GM08714 (cell line): ENCODE data around the gene FEZF1.

Experiments
- H3K4me3 ChIP-seq: fragments of 200-500 bp; sonication (Bioruptor generic); 2 replicates; pipeline ENCODE4 v1.5.1; 2014; ENCODE audit warnings: mild to moderate bottlenecking, low read length, inconsistent platforms
- ZNF274 ChIP-seq: IDR thresholded peaks from 2 replicates; pipeline ENCODE4 v1.6.1; 2012; ENCODE audit warnings: mild to moderate bottlenecking, low read depth, low read length

FEZF1 gene

DNA sequence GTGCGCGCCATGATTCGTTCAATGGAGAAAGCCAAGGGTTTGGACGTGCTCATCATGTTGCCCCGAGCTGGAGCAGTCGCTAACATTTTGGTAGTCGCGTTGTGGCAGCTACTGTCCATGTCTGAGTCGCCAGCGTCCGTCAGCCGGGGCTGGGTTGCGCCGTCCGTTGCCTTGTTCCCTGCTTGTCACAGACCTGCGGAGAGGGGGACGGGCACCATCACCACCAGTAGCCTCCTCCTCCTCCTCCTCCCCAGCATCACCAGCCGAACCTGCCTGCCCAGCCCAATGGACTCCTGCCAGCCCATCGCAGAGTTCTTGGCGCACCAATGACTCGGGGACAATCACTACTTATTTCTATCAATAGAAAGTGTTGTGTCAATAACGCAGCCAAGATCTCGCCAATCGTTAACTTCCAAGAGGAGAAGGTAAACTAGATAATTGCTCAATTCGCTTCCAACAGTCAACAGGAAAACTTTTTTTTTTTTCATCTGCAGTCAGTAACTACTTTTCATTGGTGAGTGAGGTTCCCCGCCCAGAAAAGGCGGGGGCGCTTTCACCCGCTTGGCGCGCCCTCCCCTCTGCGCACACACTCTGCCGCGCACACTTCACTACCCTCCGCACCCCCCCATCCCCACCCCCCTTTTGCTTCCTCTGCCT lies at the start of gene FEZF1:
TSS of gene FEZF1 (minus strand) at position 432 of the 657 bp plus-strand sequence. CDS start at position 119, 313 bp downstream.
- no peak within 1 kb of the TSS; the same call in 1 of the 2 replicates for H3K4me3 ChIP-seq
- TF ChIP-seq ZNF274 = no peak

DNA sequence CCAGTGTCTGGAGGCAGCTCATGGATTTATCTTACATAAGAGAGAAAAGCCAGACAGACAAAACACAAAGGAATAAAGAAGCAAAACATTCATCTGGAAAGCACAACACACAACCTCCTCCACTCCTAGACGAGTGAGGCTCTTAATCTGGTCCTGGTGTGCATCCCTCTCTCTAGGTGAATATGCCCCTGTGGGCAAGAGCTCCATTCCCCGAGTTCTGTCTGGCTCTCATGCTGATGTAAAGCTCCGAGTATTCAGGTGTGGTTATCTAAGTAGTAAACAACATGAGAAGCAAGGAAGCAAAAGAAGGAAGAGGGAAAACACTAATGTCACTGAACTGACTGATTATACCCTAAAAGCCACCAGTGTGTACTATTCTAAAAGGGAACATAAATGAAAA lies 47.9 kb upstream of the FEZF1 start:
- no peak for TF ChIP-seq ZNF274
- H3K4me3 ChIP-seq = no peak overlapping the region

DNA sequence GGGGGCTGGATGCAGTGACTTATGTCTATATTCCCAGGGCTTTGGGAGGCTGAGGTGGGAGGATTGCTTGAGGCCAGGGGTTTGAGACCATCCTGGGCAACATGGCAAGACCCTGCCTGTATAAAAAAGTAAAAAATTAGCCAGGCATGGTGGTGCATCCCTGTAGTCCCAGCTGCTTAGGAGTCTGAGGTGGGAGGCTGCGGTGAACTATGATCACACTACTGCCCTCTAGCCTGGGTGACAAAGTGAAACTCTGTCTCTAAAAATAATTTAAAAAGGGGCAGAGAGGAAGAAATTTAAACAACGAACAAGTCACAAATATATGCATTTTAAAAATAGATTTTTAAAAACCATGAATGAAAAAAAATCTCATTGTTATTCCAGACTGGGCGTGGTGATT lies 46.2 kb upstream of the FEZF1 start:
- no peak for TF ChIP-seq ZNF274
- H3K4me3 ChIP-seq = no peak overlapping the region

DNA sequence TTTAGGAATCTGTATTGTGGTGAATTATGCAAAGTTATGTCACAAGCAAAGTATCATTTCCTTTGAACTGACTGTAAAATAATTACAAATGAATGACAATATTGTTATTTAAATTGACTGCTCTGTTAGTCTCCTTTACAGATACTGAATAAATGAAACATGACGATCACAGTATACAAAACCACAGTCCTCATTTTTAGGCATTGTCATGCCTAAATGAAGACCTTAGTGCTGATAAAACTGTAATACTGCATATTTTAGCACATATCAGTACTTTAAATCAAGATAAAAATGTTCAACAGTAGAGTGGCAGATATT lies 39.7 kb upstream of the FEZF1 start:
- TF ChIP-seq ZNF274 = no peak
- no peak overlapping the region for H3K4me3 ChIP-seq

DNA sequence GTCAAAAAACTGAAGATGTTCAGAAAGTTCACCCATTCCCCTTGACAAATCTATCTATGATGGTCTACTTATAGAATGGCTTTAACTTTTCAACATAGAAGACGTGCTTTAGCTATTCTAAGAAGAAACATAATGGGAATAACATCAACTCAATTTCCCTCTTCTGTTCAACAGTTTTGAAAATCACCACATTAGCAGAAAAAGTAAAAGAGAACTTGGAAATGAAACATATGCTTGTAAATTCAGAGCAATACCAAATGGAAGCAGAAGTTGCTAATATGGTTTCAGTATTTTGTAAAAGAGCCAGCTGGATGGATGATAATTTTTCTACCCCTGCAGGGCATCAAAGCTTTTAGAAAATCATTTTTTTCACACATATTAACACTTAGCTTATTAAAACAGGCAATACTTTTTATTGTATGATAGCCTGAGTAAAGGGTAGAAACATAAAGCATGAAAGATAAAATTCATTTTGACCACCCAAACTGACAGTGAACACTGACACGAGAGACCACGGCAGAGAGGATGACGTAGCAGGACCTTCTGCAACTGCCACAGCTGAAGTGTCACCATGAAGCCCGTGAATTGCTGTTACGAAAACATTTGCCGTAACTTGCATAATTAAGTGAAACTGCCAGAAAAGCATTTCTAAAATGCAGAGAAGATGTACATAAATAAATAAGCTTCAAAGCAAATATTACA lies 39.2 kb upstream of the FEZF1 start:
- TF ChIP-seq ZNF274 = no peak

DNA sequence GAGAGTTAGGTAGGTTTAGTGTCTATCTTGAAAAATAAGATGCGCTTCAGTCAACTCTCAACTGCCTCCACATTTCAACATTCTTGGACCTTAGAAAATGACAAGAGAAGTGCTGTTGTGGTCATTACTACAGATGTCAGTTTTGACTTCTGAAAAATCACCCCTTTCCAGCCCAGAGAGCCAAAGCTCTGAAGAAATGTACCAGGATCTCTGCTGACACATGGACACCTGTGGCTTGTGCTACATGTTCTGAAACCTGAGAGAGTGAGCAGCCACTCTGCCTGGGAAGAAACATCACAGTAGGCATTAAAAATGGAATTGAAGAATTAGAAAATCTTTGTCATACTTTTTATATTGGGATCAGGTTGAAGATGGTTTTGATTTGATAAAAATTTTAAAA lies 35.9 kb upstream of the FEZF1 start:
- TF ChIP-seq ZNF274 = no peak

More for the DNA sequence above, 39.2 kb upstream of the FEZF1 start:
- H3K4me3 ChIP-seq = no peak overlapping the region

DNA sequence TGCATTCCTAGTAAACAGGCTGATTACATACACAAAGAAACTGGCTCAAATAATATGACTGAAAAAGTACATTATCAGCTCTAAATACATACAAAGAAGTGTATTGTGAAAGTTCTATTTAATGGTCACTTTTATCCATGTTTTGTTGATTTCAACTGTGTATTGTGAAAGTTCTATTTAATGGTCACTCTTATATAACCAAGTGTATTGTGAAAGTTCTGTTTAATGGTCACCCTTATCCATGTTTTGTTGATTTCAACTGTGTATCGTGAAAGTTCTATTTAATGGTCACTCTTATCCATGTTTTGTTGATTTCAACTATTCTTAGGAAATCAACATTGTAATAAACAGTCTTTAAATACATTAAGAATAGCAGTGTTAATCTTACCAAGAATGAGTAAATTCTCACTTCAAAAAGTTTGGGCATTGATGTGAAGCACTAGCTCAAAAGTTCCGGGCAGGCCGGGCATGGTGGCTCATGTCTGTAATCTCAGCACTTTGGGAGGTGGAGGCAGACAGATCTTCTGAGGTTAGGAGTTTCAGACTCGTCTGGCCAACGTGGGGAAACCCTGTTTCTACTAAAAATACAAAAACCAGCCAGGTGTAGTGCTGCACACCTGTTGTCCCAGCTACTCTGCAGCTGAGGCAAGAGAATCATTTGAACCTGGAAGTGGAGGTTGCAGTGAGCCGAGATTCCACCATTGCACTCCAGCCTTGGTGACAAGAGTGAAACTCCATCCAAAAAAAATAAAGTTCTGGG lies 34.8 kb upstream of the FEZF1 start:
- no peak overlapping the region for H3K4me3 ChIP-seq
- no peak for TF ChIP-seq ZNF274

More for the DNA sequence above, 35.9 kb upstream of the FEZF1 start:
- no peak overlapping the region for H3K4me3 ChIP-seq

DNA sequence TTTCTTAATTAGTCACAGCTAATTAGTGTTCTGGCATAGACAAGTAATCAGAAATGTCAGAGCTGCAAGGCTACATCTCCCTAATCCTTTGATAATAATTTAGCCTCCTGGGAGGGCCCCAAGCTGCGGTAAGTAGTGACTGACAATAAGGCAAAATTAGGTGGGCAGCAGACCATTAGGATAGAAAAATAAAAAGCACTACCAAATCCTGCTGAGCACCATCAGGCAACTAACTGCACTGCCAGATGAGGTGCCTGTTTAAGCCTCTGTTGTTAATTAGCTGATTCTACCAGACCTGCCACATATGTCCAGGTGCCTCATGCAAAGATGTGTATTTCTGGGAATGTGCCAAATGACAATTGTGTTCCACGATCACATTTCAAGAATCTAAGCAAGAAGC lies 32.5 kb upstream of the FEZF1 start:
- no peak for TF ChIP-seq ZNF274
- H3K4me3 ChIP-seq = no peak overlapping the region

DNA sequence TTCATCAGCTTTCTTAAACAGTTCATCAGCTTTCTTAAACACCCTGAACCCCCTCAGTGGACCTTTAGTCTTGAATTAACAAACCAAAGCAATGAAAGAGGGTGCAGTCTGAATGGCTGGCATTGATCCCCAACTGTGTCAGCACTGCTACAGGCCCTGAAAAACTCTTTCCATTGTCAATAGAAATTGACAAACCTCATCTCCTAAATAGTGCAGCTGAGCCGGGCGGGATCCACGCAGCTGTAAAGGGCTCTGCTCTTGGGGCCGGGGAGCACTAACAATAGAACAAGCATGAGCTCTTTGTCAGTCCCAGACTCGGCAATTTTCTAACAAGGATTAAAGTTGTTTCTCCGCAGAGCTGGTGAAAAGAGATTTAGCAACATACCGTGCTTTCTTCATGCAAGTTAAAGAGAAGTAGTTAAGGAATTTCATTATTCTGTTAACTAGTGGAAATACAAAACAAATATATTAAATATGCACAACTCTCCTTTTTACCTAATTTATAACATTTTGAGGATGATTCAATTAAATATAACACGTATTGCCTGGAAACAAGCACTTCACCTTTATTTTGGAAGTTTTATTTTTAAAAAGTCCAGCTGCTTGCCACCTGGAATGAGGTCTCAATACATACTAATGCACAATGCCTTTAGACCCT lies 24.7 kb upstream of the FEZF1 start:
- H3K4me3 ChIP-seq = no peak overlapping the region

DNA sequence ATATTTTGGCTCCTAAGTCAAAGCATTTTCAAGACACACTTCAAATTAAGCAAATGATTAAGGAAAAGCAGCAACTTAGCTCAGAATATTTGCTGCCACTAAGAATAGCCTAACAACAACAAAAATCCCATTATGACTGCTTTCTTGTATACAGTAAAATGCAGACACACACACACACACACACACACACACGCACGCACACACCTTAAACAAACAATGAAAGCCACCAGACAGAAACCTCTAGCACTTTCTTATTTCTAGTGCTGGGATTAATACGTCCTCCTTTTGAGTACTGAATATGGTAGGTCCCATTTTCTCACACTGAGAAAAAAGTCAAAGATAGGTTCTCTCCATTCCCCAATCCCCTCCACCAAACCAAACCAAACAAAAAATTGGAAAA lies 23.4 kb upstream of the FEZF1 start:
- no peak overlapping the region for H3K4me3 ChIP-seq
- TF ChIP-seq ZNF274 = no peak

More for the DNA sequence above, 24.7 kb upstream of the FEZF1 start:
- no peak for TF ChIP-seq ZNF274

DNA sequence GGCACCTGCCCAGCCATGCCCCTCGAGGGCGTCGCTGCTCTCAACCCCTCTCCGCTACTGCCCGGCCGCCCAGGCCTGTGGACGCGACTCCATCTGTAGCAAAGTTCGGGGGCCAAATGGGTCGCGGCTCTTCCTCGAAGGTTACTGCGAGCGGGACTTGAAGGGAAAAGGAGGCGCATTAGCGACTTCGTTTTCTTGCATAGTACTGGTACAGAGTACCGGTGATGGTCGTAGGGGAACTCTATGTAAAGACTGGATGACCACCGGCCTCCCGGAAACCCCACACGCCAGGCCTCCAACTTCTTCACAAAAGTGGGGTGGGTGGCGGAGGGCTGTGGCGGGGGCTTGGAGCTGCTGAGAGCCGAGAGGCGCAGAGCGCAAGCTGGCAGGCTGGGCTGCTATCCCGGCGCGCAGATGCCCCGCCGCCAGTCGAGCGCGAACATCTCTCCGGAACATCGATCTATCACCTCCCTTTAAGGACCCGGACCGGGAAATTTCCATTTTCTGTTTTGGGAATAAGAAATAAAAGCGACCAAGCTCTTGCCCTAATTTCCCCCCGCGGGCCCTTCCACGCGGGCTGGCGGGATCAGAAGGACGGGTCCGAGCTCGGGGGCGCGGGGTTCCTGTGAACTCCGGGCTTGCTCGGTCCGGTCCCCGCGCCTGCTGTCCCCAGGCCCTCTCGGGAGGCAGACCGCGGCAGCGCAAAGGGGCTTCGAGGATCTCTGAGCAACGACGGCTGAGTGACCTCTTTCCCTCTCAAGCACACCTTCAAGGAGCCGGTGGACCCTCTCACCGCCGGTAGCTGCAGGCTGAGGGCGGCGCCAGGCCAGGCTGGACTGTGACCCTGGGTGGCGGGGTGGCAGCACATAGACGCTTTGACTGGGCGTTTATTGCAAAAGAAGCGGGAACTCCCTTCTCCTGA lies 12.2 kb upstream of the FEZF1 start:
- H3K4me3 ChIP-seq = no peak overlapping the region
- TF ChIP-seq ZNF274 = no peak

DNA sequence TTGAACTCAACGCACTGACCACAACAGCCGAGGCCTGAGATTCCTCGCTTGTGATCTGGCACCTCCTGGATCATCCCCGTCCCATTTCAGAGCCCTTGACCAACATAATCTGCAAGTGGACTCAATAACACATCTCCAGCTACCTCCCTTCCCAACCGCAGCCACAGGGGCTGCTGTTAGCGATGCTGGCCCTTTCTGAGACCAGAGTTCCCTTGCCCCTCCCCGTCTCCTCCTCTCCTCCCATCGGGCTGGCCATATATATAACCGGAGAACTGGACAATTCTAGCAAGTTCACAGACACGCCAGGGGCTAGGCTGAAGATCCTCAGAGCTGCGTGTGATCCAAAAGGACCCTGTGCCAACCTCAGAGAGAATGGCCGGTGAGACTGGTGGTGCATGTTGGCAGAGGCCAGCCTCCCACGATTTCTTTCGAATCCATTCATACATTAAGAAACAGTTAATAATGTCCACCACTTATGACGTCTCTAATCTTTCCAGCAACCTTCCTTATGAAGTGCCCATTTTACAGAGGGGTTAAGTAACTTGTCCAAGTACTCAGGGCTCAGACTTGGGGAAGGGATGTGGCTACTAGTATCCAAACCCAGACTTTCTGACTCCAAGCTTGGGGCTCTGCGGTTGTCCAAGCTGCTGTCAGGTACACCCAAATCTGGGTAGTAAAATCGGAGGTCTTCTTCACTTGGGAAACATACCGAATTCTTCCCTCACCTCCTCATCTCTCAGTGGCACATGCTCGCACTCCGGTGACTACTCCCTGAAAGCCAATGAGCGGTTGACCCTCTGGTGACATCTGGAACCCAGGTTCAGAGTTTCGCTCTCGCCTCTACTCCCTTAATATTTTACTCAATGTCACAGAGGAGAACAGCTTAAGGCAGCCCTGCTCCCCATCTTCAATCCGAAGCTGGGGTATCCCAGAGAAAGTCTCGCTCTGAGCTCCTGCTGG lies 11.2 kb upstream of the FEZF1 start:
- no peak for TF ChIP-seq ZNF274
- H3K4me3 ChIP-seq = no peak overlapping the region
